K562 (cell line): ENCODE results near the gene LRRC8E. TPM values are rescaled to one million over a fixed set of nuclear protein-coding genes. Genes with fewer than 3 reads are reported as not detected.

Experiments used
- ATF1 ChIP-seq, 2 experiments: fragments of 450-650 bp in 1 of 2; IDR thresholded peaks; 2 replicates each; pipeline ENCODE4 v1.6.1; 2016; ENCODE audit warnings: missing compliant biosample characterization in 1 of 2, missing genetic modification characterization in 1 of 2
- EGR1 ChIP-seq: fragments of 450-650 bp; conservative IDR thresholded peaks from 2 replicates; pipeline ENCODE4 v1.6.1; 2017; ENCODE audit warnings: mild to moderate bottlenecking
- ETS1 ChIP-seq: conservative IDR thresholded peaks from 2 replicates; pipeline ENCODE4 v1.6.1; 2011; ENCODE audit warnings: low read depth, mild to moderate bottlenecking, low read length; ENCODE audit not compliant: control insufficient read depth
- HMG20A ChIP-seq: fragments of 450-650 bp; formaldehyde crosslinking; conservative IDR thresholded peaks from 2 replicates; pipeline ENCODE4 v1.4.0; 2020; ENCODE audit warnings: mild to moderate bottlenecking, mixed read lengths
- LARP7 ChIP-seq: fragments of 450-650 bp; IDR thresholded peaks from 2 replicates; pipeline ENCODE4 v1.6.1; 2016
- MITF ChIP-seq: IDR thresholded peaks from 2 replicates; pipeline ENCODE4 v1.6.1; 2014; ENCODE audit warnings: antibody characterized with exemption
- MYC ChIP-seq, 2 experiments: fragments of 250-450 bp in 1 of 2; sonication (Bioruptor Pico) in 1 of 2; IDR thresholded peaks; 2 replicates each; pipeline versions ENCODE4 v1.5.1 to v1.6.1; 2012 to 2021; ENCODE audit warnings: low read depth in 2 of 2, borderline replicate concordance in 1 of 2, improper control_type of control experiment in 1 of 2, low read length in 1 of 2, mild to moderate bottlenecking in 1 of 2, moderate library complexity in 1 of 2
- PTRF ChIP-seq: fragments of 450-650 bp; IDR thresholded peaks from 2 replicates; pipeline ENCODE4 v1.6.1; 2016; ENCODE audit warnings: mild to moderate bottlenecking, missing genetic modification characterization, missing compliant biosample characterization
- RFX7 ChIP-seq: fragments of 250-450 bp; sonication (Bioruptor Pico); IDR thresholded peaks from 2 replicates; pipeline ENCODE4 v1.5.1; 2021; ENCODE audit warnings: mild to moderate bottlenecking
- SPI1 ChIP-seq: IDR thresholded peaks from 2 replicates; pipeline ENCODE4 v1.6.1; 2011; ENCODE audit warnings: low read depth, low read length, control low read depth, borderline replicate concordance
- TRIM28 ChIP-seq: fragments of 450-650 bp; IDR thresholded peaks from 2 replicates; pipeline ENCODE4 v1.6.1; 2017
- WHSC1 ChIP-seq: IDR thresholded peaks from one replicate; pipeline ENCODE4 v1.6.1; 2012; ENCODE audit warnings: low read length, control low read depth, inconsistent platforms
- ZBTB7A ChIP-seq: IDR thresholded peaks from 2 replicates; pipeline ENCODE4 v1.6.1; 2011; ENCODE audit warnings: low read depth, mild to moderate bottlenecking, low read length, moderate library complexity, borderline replicate concordance; ENCODE audit not compliant: control insufficient read depth
- ZMIZ1 ChIP-seq, 2 experiments: fragments of 150-350 bp in 1 of 2; IDR thresholded peaks; 2 replicates each; pipeline ENCODE4 v1.6.1; 2012 to 2016; ENCODE audit warnings: low read depth in 2 of 2, low read length in 2 of 2, mild to moderate bottlenecking in 1 of 2, moderate library complexity in 1 of 2
- ZNF518B ChIP-seq: fragments of 250-450 bp; sonication (Bioruptor Pico); IDR thresholded peaks from 2 replicates; pipeline ENCODE4 v1.5.0; 2021; ENCODE audit warnings: mild to moderate bottlenecking, moderate library complexity
- ZNF644 ChIP-seq: fragments of 200-800 bp; sonication (Bioruptor generic); IDR thresholded peaks from 2 replicates; pipeline ENCODE4 v1.6.1; 2016; ENCODE audit warnings: low read depth, missing genetic modification characterization, missing compliant biosample characterization
- polyA plus RNA-seq, 8 experiments: library from polyadenylated mRNA; depleted of rRNA in 4 of 8; stranded (reverse) in 5 of 8; unstranded in 3 of 8; fragments of >200 nt; fragmentation: Nextera tagmentation in 2 of 8; fragmentation: Illumina TruSeq in 1 of 8; extraction: Ambion mirVana in 2 of 8; extraction: Trizol in 1 of 8; gene quantifications; 2 replicates each; pipeline versions ENCODE4 v1.2.1 to v1.2.3, GENCODE V29; 2011 to 2014; ENCODE audit warnings: inconsistent platforms in 1 of 8, missing spikeins in 1 of 8
- total RNA-seq, 7 experiments: library from RNA; depleted of rRNA in 6 of 7; stranded (reverse); fragments of >200 nt in 6 of 7; fragmentation: Illumina TruSeq in 2 of 7; extraction: Trizol in 2 of 7; gene quantifications; 2 replicates each; pipeline versions ENCODE4 v1.2.1 to v1.2.3, GENCODE V29; 2011 to 2021; ENCODE audit warnings: low replicate concordance in 1 of 7

Gene LRRC8E
- total and polyA plus RNA-seq, 9 of the 15 experiments (the other 6 are each of a cell fraction or from before 2014, with no cell fraction given): 0.08 to 5.7 (median 3.5) TPM; not detected in 1

GRCh38 chr19:7858109-7858770 lies 30.1 kb upstream of the LRRC8E start (continued):
- TF ChIP-seq HMG20A (CRISPR knock-in tag): no peak
- 0 out of 2 replicates have a peak, but pooled peaks have one; percentile 10 for TF ChIP-seq MYC (IDR thresholded peaks at IDR 0.05; ENCODE audit: low read depth, low read length)
- no peak for TF ChIP-seq MYC (CRISPR knock-in tag; IDR thresholded peaks at IDR 0.05; ENCODE audit: borderline replicate concordance, low read depth)
- TF ChIP-seq ZMIZ1 (IDR thresholded peaks at IDR 0.05; ENCODE audit: low read depth in 2 of 2, low read length in 2 of 2): 0 out of 4 replicates have a peak, but pooled peaks of 1 of the 2 experiments have one; percentile 29
- TF ChIP-seq ZBTB7A: peak; percentile 91
- no peak for TF ChIP-seq MITF
- TF ChIP-seq WHSC1: no peak
- TF ChIP-seq EGR1: peak; percentile 72
- TF ChIP-seq LARP7: no peak
- no peak for TF ChIP-seq ZNF644 (tag)
- TF ChIP-seq ZNF518B (CRISPR knock-in tag): no peak
- no peak for TF ChIP-seq PTRF (tag)
- peak; percentile 31; the same call in 1 of the 2 replicates for TF ChIP-seq SPI1
- TF ChIP-seq TRIM28: 0 out of 2 replicates have a peak, but pooled peaks have one; percentile 23
- TF ChIP-seq RFX7 (CRISPR knock-in tag): no peak
- peak; percentile 60; the same call in 1 of the 2 replicates for TF ChIP-seq ATF1 (CRISPR knock-in tag; IDR thresholded peaks at IDR 0.05)
- TF ChIP-seq ATF1 (tag; IDR thresholded peaks at IDR 0.05): peak; percentile 85
- no peak for TF ChIP-seq ETS1
